ENCODE results near the gene MVB12B. TPM values are rescaled to one million over a fixed set of nuclear protein-coding genes. Genes with fewer than 3 reads are reported as not detected.

MVB12B gene
- total RNA-seq, 1 experiment from 2014 or later, result 5.7 TPM

- Mint-ChIP-seq H3K36me3 (no peaks in the 10 kb centered on the region), H3K27me3 (ENCODE audit: low read depth) (no peaks in the 10 kb centered on the region), H3K4me3 (no peak overlapping the region), H3K27ac (no peak overlapping the region), H3K9me3 (no peaks in the 10 kb centered on the region), H3K4me1 (no peaks in the 10 kb centered on the region)
- TF ChIP-seq, protein P1, sequence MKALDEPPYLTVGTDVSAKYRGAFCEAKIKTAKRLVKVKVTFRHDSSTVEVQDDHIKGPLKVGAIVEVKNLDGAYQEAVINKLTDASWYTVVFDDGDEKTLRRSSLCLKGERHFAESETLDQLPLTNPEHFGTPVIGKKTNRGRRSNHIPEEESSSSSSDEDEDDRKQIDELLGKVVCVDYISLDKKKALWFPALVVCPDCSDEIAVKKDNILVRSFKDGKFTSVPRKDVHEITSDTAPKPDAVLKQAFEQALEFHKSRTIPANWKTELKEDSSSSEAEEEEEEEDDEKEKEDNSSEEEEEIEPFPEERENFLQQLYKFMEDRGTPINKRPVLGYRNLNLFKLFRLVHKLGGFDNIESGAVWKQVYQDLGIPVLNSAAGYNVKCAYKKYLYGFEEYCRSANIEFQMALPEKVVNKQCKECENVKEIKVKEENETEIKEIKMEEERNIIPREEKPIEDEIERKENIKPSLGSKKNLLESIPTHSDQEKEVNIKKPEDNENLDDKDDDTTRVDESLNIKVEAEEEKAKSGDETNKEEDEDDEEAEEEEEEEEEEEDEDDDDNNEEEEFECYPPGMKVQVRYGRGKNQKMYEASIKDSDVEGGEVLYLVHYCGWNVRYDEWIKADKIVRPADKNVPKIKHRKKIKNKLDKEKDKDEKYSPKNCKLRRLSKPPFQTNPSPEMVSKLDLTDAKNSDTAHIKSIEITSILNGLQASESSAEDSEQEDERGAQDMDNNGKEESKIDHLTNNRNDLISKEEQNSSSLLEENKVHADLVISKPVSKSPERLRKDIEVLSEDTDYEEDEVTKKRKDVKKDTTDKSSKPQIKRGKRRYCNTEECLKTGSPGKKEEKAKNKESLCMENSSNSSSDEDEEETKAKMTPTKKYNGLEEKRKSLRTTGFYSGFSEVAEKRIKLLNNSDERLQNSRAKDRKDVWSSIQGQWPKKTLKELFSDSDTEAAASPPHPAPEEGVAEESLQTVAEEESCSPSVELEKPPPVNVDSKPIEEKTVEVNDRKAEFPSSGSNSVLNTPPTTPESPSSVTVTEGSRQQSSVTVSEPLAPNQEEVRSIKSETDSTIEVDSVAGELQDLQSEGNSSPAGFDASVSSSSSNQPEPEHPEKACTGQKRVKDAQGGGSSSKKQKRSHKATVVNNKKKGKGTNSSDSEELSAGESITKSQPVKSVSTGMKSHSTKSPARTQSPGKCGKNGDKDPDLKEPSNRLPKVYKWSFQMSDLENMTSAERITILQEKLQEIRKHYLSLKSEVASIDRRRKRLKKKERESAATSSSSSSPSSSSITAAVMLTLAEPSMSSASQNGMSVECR (CRISPR knock-in tag; IDR thresholded peaks at IDR 0.05; ENCODE audit: borderline replicate concordance), result no peak
- TF ChIP-seq ATF1 (CRISPR knock-in tag; IDR thresholded peaks at IDR 0.05) (no peak), TCF7 (CRISPR knock-in tag; IDR thresholded peaks at IDR 0.05; ENCODE audit: low read depth) (no peak), GABPB1 (CRISPR knock-in tag; IDR thresholded peaks at IDR 0.05) (no peak), CBFB (CRISPR knock-in tag; IDR thresholded peaks at IDR 0.05; ENCODE audit: low read depth) (no peak)
- TF ChIP-seq, protein P2, sequence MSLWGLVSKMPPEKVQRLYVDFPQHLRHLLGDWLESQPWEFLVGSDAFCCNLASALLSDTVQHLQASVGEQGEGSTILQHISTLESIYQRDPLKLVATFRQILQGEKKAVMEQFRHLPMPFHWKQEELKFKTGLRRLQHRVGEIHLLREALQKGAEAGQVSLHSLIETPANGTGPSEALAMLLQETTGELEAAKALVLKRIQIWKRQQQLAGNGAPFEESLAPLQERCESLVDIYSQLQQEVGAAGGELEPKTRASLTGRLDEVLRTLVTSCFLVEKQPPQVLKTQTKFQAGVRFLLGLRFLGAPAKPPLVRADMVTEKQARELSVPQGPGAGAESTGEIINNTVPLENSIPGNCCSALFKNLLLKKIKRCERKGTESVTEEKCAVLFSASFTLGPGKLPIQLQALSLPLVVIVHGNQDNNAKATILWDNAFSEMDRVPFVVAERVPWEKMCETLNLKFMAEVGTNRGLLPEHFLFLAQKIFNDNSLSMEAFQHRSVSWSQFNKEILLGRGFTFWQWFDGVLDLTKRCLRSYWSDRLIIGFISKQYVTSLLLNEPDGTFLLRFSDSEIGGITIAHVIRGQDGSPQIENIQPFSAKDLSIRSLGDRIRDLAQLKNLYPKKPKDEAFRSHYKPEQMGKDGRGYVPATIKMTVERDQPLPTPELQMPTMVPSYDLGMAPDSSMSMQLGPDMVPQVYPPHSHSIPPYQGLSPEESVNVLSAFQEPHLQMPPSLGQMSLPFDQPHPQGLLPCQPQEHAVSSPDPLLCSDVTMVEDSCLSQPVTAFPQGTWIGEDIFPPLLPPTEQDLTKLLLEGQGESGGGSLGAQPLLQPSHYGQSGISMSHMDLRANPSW (CRISPR knock-in tag; conservative IDR thresholded peaks at IDR 0.05; ENCODE audit: low read depth), result no peak
- POLR2A ChIA-PET, result no interaction called here
- DNase-seq (ENCODE audit: low spot score) (no peak), ATAC-seq (no peak)
- CTCF ChIA-PET, result interaction anchor here (0.6 to 2.8 kb wide), 7 partner anchors 10 to 711 kb away, joined by 3 to 14 read pairs (median 3); no protein-coding TSS in a partner anchor
Measured at GRCh38 chr9:126461608-126462007, 135.0 kb downstream of the MVB12B start.

DNA sequence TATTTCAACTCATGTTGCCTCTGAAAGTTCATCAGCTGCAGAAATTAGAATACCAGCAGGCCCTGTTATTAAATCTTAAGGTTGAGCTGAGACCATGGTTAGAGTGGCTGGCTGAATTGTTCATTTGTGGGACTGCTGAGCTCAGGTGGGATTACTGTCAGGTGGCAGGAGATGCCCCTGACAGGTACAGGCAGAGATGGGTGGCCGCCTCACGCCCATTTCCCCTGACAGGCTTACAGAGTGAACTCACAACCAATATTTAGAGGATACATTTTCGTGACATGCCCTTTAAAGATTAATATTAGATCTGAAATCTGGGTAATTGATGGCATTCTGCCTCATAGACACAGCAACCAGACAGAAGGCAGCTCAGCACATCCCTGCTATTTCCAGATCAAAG, 136.0 kb downstream of the MVB12B start:
- no peak overlapping the region for H3K27ac Mint-ChIP-seq
- H3K4me3 Mint-ChIP-seq, result no peak overlapping the region
- CTCF ChIA-PET, result interaction anchor here (2.8 to 3.5 kb wide), 2 partner anchors 29 to 64 kb away, joined by 7 to 12 read pairs; no protein-coding TSS in a partner anchor
- POLR2A ChIA-PET, result interaction anchor here (0.5 kb wide), 1 partner anchor 24 kb away, joined by 3 read pairs; no protein-coding TSS in a partner anchor
- H3K27me3 Mint-ChIP-seq (ENCODE audit: low read depth), result no peaks in the 10 kb centered on the region
- no peak for TF ChIP-seq ERG (CRISPR knock-in tag; IDR thresholded peaks at IDR 0.05)
- TF ChIP-seq, protein P3, sequence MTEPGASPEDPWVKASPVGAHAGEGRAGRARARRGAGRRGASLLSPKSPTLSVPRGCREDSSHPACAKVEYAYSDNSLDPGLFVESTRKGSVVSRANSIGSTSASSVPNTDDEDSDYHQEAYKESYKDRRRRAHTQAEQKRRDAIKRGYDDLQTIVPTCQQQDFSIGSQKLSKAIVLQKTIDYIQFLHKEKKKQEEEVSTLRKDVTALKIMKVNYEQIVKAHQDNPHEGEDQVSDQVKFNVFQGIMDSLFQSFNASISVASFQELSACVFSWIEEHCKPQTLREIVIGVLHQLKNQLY (CRISPR knock-in tag; IDR thresholded peaks at IDR 0.05), result no peak
- TF ChIP-seq ZNF232 (CRISPR knock-in tag; IDR thresholded peaks at IDR 0.05), result no peak
- TF ChIP-seq, protein P4, sequence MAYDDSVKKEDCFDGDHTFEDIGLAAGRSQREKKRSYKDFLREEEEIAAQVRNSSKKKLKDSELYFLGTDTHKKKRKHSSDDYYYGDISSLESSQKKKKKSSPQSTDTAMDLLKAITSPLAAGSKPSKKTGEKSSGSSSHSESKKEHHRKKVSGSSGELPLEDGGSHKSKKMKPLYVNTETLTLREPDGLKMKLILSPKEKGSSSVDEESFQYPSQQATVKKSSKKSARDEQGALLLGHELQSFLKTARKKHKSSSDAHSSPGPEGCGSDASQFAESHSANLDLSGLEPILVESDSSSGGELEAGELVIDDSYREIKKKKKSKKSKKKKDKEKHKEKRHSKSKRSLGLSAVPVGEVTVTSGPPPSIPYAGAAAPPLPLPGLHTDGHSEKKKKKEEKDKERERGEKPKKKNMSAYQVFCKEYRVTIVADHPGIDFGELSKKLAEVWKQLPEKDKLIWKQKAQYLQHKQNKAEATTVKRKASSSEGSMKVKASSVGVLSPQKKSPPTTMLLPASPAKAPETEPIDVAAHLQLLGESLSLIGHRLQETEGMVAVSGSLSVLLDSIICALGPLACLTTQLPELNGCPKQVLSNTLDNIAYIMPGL (CRISPR knock-in tag; IDR thresholded peaks at IDR 0.05), result no peak
- TF ChIP-seq RORB (CRISPR knock-in tag; IDR thresholded peaks at IDR 0.05), result no peak
- TF ChIP-seq ZNF219 (CRISPR knock-in tag; IDR thresholded peaks at IDR 0.05; ENCODE audit: borderline replicate concordance), result no peak
- TF ChIP-seq, protein P5, sequence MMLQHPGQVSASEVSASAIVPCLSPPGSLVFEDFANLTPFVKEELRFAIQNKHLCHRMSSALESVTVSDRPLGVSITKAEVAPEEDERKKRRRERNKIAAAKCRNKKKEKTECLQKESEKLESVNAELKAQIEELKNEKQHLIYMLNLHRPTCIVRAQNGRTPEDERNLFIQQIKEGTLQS (CRISPR knock-in tag; conservative IDR thresholded peaks at IDR 0.05), result no peak
- TF ChIP-seq GTF2I (CRISPR knock-in tag; conservative IDR thresholded peaks at IDR 0.05), result no peak
- ATAC-seq (no peak), DNase-seq (ENCODE audit: low spot score) (no peak)
- no peaks in the 10 kb centered on the region for H3K9me3 Mint-ChIP-seq
- H3K4me1 Mint-ChIP-seq, result no peaks in the 10 kb centered on the region
- no peaks in the 10 kb centered on the region for H3K36me3 Mint-ChIP-seq

Measured in WTC11 (cell line).